Heart left ventricle (tissue), 16 donors: Measurements from ENCODE around the gene NFS1. TPM values are rescaled to one million over a fixed set of nuclear protein-coding genes. Genes with fewer than 3 reads are reported as not detected.

Experiments
- ATAC-seq, 4 donors: fragments of 200-7000 bp; cut with Tn5 transposase; one replicate each; pipeline ENCODE4 v1.9.1; 2020 to 2022; ENCODE audit warnings: moderate library complexity in 4 of 4, mild to moderate bottlenecking in 3 of 4, moderate number of reproducible peaks in 1 of 4
- DNase-seq, 5 donors: peaks; one replicate each; pipeline ENCODE4 v3.0.0-alpha.2; 2020
- H3K27ac ChIP-seq, 12 donors: fragments of 200-600 bp; sonication (generic) in 4 of 12; one replicate each; pipeline versions ENCODE4 v1.5.0 to v1.8.0; 2016 to 2022; ENCODE audit warnings: mild to moderate bottlenecking in 2 of 12
- H3K27me3 ChIP-seq, 9 donors: fragments of 200-600 bp; sonication (generic) in 2 of 9; one replicate each; pipeline versions ENCODE4 v1.5.1 to v1.8.0; 2016 to 2022; ENCODE audit warnings: mild to moderate bottlenecking in 3 of 9
- H3K36me3 ChIP-seq, 9 donors: fragments of 200-600 bp; sonication (generic) in 2 of 9; one replicate each; pipeline versions ENCODE4 v1.5.0 to v1.8.0; 2018 to 2022; ENCODE audit warnings: mild to moderate bottlenecking in 2 of 9
- H3K4me1 ChIP-seq, 12 donors: fragments of 200-600 bp; sonication (generic) in 4 of 12; one replicate each; pipeline versions ENCODE4 v1.5.0 to v1.8.0; 2016 to 2022; ENCODE audit warnings: mild to moderate bottlenecking in 3 of 12
- H3K4me3 ChIP-seq, 12 donors: fragments of 200-600 bp; sonication (generic) in 4 of 12; one replicate each; pipeline versions ENCODE4 v1.5.0 to v1.8.0; 2017 to 2022; ENCODE audit warnings: mild to moderate bottlenecking in 9 of 12, moderate library complexity in 4 of 12
- H3K9me3 ChIP-seq, 12 donors: fragments of 200-600 bp; sonication (generic) in 4 of 12; one replicate each; pipeline versions ENCODE4 v1.5.0 to v1.8.0; 2016 to 2022; ENCODE audit warnings: mild to moderate bottlenecking in 1 of 12
- POLR2A ChIP-seq, 2 donors: fragments of 450-650 bp; IDR thresholded peaks; one replicate each; pipeline ENCODE4 v1.6.1; 2017; ENCODE audit warnings: antibody characterized with exemption in 2 of 2, mild to moderate bottlenecking in 2 of 2, moderate library complexity in 2 of 2
- WGBS, 4 donors: extraction: QIAGEN DNeasy Blood & Tissue Kit in 2 of 4; methylation state at CpG; one replicate each; pipeline versions ENCODE4 v1.1.5 to v1.1.7; 2013 to 2018; 5-methylcytosine and 5-hydroxymethylcytosine counted together
- intact Hi-C, 10 donors: fragments of 100-400 bp; cut with DNase I; formaldehyde crosslinking; loops; one replicate each; pipeline versions ENCODE4 v1.11.1 to v1.14.2; 2022
- polyA plus RNA-seq, 2 donors: library from polyadenylated mRNA; stranded (reverse); fragments of 200-250 nt; gene quantifications; one replicate each; pipeline ENCODE4 v1.2.3, GENCODE V29; 2013
- total RNA-seq, 9 donors: library from RNA; depleted of rRNA in 2 of 9; stranded (reverse); fragments of >200 nt in 2 of 9; fragmentation: NEBNext Ultra II Directional in 3 of 9; extraction: Animal tissue kit (Norgen Biotek cat#: 25700) in 3 of 9; gene quantifications; one replicate each; pipeline versions ENCODE4 v1.1.0 to v1.2.4, GENCODE V29; 2016 to 2023
- TF ChIP-seq, protein P1 (sequence below), 12 donors: fragments of 200-600 bp; sonication (generic) in 4 of 12; IDR thresholded peaks; one replicate each; pipeline versions ENCODE4 v1.5.0 to v1.8.0; 2018 to 2022; ENCODE audit warnings: antibody characterized with exemption in 12 of 12, mild to moderate bottlenecking in 5 of 12
- donor health status: ischemic (EF 13 %, LVEDD 7.1; RV severe dilation, severe dysfunction).
- donor health status: healthy with polysubstance abuse.
- donor health status: DM: no; HTN: yes; CAD: no.
- donor health status: DM: no; HTN: no; CAD: no.
- donor health status: ischemic (EF 25% LVEDD 6.9; RV normal size, moderate dysfunction).
- donor health status: ischemic (EF 25% LVEDD 5.7; RV mildly dilated, moderate dysfunction).
- donor health status: healthy.
- donor health status: DM: yes; HTN: yes; CAD: no.
- donor health status: ischemic (EF 35%, LVEDD 5.7; RV mildly dilated, moderate dysfunction).
- donor health status: nonischemic (EF 11% LVEDD 7.7; RV severe dilation, severe dysfunction).
- donor health status: DM: yes; HTN: yes; CAD: no.
- donor health status: PGD.
- donor health status: ischemic (EF 29% LVEDD 5.4; RV normal size, mild dysfunction).
- donor health status: nonischemic (EF 23%, LVEDD 6.1; RV moderate dilation, normal function).

NFS1 gene
- total and polyA plus RNA-seq, 11 donors: 27.4 to 67.5 (median 58.3) TPM

DNA sequence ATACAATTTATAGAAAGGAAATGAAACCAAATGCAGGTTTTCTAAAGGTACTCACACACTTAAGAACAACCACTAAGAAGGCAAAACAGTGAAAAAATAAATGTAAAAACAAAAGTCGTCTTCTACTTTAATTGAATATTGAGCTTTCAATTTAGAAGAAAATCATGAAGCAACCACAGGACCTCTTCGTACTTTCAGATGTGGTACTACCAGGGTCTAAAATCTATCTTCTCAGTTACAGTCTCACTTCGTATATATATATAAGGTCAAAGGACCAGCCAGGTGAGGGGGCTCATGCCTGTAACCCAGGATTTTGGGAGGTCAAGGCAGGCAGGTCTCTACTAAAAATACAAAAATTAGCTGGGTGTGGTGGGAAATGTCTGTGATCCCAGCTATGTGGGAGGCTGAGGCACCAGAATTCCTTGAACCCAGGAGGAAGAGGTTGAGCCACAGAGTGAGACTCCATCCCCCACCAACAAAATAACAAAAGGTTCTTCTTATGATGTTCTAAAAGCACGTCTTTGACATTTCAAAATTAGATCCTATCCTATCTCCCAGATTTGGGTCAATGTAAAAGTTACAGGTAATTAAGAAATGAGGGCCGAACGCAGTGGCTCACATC lies 12.5 kb upstream of the NFS1 start:
- H3K36me3 ChIP-seq: peaks cover 0 to 100% (median 100%) of the 10 kb centered on the region in 9 donors

DNA sequence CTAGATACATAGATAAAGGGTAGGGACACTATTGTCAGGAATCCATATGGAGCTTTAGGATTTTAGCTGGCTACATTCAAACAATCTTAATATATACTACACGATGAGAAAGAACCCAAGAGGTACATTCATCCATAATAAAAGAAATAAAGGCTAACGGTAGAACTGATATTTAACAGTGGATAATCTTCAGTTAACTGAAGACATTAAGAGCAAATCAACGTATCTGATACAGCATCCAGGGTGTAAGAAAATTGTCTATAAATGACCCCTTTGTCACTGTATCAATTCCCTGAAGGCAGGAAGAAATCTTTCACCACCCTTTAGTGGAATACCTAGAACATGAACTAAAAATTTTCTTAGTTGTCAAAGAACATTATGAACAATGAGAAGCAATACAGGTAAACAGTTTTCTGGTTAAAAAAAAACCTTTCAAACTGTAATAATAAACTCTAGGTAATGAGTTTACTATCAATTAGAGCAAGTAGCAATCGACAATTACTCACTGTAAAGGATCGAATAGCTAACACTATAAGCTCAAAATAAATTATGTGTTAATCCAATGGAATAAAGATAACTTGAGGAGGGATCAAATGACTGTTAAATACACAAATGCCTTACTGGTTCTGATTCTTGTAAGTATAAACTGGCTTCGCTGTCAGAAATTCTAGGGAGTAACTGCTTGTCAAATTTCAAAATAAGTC lies 11.9 kb upstream of the NFS1 start:
- WGBS, 4 donors: 56 to 60% (median 58%) methylated on average over 6 of the region's 6 CpGs
- H3K4me3 ChIP-seq: no peak overlapping the region
- no peaks in the 10 kb centered on the region for H3K9me3 ChIP-seq
- TF ChIP-seq, protein P1, sequence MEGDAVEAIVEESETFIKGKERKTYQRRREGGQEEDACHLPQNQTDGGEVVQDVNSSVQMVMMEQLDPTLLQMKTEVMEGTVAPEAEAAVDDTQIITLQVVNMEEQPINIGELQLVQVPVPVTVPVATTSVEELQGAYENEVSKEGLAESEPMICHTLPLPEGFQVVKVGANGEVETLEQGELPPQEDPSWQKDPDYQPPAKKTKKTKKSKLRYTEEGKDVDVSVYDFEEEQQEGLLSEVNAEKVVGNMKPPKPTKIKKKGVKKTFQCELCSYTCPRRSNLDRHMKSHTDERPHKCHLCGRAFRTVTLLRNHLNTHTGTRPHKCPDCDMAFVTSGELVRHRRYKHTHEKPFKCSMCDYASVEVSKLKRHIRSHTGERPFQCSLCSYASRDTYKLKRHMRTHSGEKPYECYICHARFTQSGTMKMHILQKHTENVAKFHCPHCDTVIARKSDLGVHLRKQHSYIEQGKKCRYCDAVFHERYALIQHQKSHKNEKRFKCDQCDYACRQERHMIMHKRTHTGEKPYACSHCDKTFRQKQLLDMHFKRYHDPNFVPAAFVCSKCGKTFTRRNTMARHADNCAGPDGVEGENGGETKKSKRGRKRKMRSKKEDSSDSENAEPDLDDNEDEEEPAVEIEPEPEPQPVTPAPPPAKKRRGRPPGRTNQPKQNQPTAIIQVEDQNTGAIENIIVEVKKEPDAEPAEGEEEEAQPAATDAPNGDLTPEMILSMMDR (IDR thresholded peaks at IDR 0.05): no peak
- TF ChIP-seq POLR2A (IDR thresholded peaks at IDR 0.05): no peak
- intact Hi-C loops: no loop called here
- DNase-seq (no peak), ATAC-seq (no peak)
- H3K27ac ChIP-seq: no peak overlapping the region
- H3K27me3 ChIP-seq: no peaks in the 10 kb centered on the region
- peaks cover 0 to 46% (median 30%) of the 10 kb centered on the region in 12 donors for H3K4me1 ChIP-seq
- H3K36me3 ChIP-seq: peaks cover 0 to 100% (median 100%) of the 10 kb centered on the region in 9 donors

More for the DNA sequence above, 12.5 kb upstream of the NFS1 start:
- TF ChIP-seq POLR2A (IDR thresholded peaks at IDR 0.05): no peak
- TF ChIP-seq, protein P1 (IDR thresholded peaks at IDR 0.05): no peak
- peaks cover 0 to 46% (median 30%) of the 10 kb centered on the region in 12 donors for H3K4me1 ChIP-seq
- intact Hi-C loops: no loop called here
- no peaks in the 10 kb centered on the region for H3K27me3 ChIP-seq
- DNase-seq (no peak), ATAC-seq (no peak)
- no peak overlapping the region for H3K4me3 ChIP-seq
- H3K27ac ChIP-seq: no peak overlapping the region
- 70 to 78% (median 72%) methylated on average over 6 of the region's 6 CpGs for WGBS, 4 donors
- no peaks in the 10 kb centered on the region for H3K9me3 ChIP-seq

DNA sequence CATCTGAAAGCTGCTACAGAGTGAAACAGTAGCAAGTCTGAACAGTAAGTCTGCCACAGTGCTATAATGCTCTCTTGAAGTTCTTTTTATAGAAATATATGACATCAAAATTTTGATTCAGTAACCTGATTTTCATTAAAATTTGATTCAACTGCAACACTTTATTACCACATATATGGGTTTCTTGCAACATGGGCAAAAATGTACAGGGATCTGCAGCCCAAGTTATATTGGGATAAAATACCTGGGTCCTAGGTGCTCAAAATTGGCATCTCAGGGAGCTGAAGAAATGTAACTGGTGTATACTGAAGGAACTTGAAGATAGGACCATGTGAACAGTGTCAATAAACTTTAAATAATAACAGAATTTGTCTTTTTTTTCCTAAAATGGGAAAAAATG lies 10.9 kb upstream of the NFS1 start:
- intact Hi-C loops: no loop called here
- ATAC-seq: no peak

DNA sequence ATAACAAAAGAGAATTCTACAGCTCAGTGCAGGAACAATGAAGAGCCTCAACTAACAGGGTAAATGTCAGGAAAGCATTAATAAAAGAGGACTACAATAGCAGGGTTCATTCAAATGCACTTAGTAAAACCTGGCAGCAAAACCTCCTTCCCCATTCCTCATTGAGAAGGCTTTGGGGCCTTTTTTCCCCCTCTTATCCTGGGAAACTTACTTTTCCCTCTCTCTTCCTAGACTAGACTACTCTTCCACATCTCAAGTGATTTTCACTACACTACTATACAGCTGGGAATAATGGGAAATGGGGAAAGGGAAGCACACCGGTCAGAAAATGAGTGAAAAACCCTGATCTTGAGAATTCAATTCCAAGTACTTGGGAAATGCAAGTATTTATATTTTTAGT lies 10.1 kb upstream of the NFS1 start:
- H3K9me3 ChIP-seq: no peaks in the 10 kb centered on the region
- 76 to 84% (median 79%) methylated on average over 1 of the region's 1 CpG for WGBS, 4 donors
- H3K36me3 ChIP-seq: peaks cover 0 to 100% (median 100%) of the 10 kb centered on the region in 9 donors
- no peak for ATAC-seq
- intact Hi-C loops: loop anchor here in 2 of 10 donors (2.0 to 10.0 kb wide), 2 partner anchors 26 to 176 kb away; no protein-coding TSS in a partner anchor
- no peak overlapping the region for H3K4me3 ChIP-seq
- peaks cover 0 to 42% (median 30%) of the 10 kb centered on the region in 12 donors for H3K4me1 ChIP-seq
- H3K27ac ChIP-seq: no peak overlapping the region
- DNase-seq: no peak
- no peaks in the 10 kb centered on the region for H3K27me3 ChIP-seq
- no peak for TF ChIP-seq POLR2A (IDR thresholded peaks at IDR 0.05)
- TF ChIP-seq, protein P1 (IDR thresholded peaks at IDR 0.05): no peak

More for the DNA sequence above, 10.9 kb upstream of the NFS1 start:
- no peak for DNase-seq
- Histone ChIP-seq H3K27ac (no peak overlapping the region), H3K4me1 (peaks cover 0 to 46% (median 30%) of the 10 kb centered on the region in 12 donors), H3K9me3 (no peaks in the 10 kb centered on the region), H3K4me3 (no peak overlapping the region), H3K36me3 (peaks cover 0 to 100% (median 100%) of the 10 kb centered on the region in 9 donors), H3K27me3 (no peaks in the 10 kb centered on the region)
- TF ChIP-seq POLR2A (IDR thresholded peaks at IDR 0.05): no peak
- TF ChIP-seq, protein P1 (IDR thresholded peaks at IDR 0.05): no peak
